ENCODE measurements around the gene MYL1.

MYL1 gene

DNA sequence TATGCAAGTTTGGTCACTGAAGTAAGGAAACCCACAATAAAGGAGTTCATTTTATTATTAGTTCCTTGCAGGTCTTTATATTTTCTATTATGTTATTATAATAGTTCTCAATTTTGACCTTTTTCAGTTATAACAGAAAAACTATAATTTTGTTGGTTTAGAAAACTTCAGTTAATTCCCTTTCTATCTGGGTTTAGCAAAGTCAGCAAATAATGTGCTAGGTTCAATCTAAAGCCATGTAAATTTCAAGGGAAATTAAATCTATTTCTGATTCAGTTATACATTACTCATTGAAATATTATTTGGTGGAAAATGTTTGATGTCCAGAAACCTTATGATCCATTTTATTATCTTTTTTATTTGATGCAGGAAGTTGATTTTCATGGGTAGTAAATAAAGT lies 43.7 kb downstream of the MYL1 start:
- TF ChIP-seq, protein P1, sequence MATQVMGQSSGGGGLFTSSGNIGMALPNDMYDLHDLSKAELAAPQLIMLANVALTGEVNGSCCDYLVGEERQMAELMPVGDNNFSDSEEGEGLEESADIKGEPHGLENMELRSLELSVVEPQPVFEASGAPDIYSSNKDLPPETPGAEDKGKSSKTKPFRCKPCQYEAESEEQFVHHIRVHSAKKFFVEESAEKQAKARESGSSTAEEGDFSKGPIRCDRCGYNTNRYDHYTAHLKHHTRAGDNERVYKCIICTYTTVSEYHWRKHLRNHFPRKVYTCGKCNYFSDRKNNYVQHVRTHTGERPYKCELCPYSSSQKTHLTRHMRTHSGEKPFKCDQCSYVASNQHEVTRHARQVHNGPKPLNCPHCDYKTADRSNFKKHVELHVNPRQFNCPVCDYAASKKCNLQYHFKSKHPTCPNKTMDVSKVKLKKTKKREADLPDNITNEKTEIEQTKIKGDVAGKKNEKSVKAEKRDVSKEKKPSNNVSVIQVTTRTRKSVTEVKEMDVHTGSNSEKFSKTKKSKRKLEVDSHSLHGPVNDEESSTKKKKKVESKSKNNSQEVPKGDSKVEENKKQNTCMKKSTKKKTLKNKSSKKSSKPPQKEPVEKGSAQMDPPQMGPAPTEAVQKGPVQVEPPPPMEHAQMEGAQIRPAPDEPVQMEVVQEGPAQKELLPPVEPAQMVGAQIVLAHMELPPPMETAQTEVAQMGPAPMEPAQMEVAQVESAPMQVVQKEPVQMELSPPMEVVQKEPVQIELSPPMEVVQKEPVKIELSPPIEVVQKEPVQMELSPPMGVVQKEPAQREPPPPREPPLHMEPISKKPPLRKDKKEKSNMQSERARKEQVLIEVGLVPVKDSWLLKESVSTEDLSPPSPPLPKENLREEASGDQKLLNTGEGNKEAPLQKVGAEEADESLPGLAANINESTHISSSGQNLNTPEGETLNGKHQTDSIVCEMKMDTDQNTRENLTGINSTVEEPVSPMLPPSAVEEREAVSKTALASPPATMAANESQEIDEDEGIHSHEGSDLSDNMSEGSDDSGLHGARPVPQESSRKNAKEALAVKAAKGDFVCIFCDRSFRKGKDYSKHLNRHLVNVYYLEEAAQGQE (IDR thresholded peaks at IDR 0.05; ENCODE audit: insufficient read depth in 1 of 2, low read depth in 2 of 2, low read length in 2 of 2) = no peak
- no peak for TF ChIP-seq TAF1 (IDR thresholded peaks at IDR 0.05; ENCODE audit: borderline replicate concordance, insufficient read depth, low read length)
- no peak for TF ChIP-seq FOXP2 (optimal IDR thresholded peaks at IDR 0.05; ENCODE audit: borderline replicate concordance, extremely low read depth, extremely low read length, insufficient read depth)
- TF ChIP-seq POLR2AphosphoS5 (IDR thresholded peaks at IDR 0.05; ENCODE audit: low read depth, low read length) = no peak
- TF ChIP-seq SIN3A (IDR thresholded peaks at IDR 0.05; ENCODE audit: borderline replicate concordance, insufficient read depth, low read length) = no peak

DNA sequence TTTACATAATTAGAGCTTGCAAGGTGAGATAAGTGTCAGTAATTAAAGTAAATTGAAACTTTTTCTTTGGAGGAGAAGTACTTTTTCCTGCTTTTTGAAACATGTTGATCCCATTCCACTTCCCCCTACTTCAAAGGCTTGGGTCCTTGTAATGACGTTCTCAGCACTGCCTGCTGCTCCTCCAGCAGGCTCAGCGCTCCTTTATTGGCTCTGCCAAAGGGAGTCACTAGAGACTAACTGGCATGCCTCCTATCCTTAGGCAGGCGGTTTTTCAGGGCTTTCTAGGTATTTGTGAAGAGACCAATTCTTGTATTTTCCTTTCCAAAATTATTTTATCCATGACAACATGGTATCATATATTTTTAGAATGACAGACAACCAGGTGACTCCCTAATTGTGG lies 45.8 kb downstream of the MYL1 start:
- TF ChIP-seq, protein P1 (IDR thresholded peaks at IDR 0.05; ENCODE audit: insufficient read depth in 1 of 2, low read depth in 2 of 2, low read length in 2 of 2) = no peak
- no peak for TF ChIP-seq SIN3A (IDR thresholded peaks at IDR 0.05; ENCODE audit: borderline replicate concordance, insufficient read depth, low read length)
- no peak for TF ChIP-seq FOXP2 (optimal IDR thresholded peaks at IDR 0.05; ENCODE audit: borderline replicate concordance, extremely low read depth, extremely low read length, insufficient read depth)
- TF ChIP-seq POLR2AphosphoS5 (IDR thresholded peaks at IDR 0.05; ENCODE audit: low read depth, low read length) = no peak
- TF ChIP-seq TAF1 (IDR thresholded peaks at IDR 0.05; ENCODE audit: borderline replicate concordance, insufficient read depth, low read length) = no peak

DNA sequence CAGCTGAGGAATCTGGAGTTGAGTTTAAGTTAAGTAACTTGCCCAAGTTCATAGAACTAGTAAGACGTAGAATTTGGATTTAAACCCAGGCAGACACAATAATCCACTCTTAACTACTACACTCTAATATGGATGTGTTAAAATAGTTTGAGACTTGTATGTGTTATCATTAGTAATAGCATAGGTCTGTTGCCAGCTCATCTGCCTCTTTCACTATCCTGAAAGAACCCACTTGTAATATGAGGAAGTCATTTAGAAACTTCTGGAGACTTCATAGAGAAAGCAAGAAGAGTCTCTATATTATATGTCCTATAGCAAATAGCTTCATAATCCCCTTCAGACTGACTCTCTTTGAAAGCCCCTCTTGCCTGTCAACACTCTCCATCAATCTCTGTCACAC lies 46.7 kb downstream of the MYL1 start:
- TF ChIP-seq POLR2AphosphoS5 (IDR thresholded peaks at IDR 0.05; ENCODE audit: low read depth, low read length) (no peak), FOXP2 (optimal IDR thresholded peaks at IDR 0.05; ENCODE audit: borderline replicate concordance, extremely low read depth, extremely low read length, insufficient read depth) (no peak), TAF1 (IDR thresholded peaks at IDR 0.05; ENCODE audit: borderline replicate concordance, insufficient read depth, low read length) (no peak)
- TF ChIP-seq, protein P1 (IDR thresholded peaks at IDR 0.05; ENCODE audit: insufficient read depth in 1 of 2, low read depth in 2 of 2, low read length in 2 of 2) = no peak

DNA sequence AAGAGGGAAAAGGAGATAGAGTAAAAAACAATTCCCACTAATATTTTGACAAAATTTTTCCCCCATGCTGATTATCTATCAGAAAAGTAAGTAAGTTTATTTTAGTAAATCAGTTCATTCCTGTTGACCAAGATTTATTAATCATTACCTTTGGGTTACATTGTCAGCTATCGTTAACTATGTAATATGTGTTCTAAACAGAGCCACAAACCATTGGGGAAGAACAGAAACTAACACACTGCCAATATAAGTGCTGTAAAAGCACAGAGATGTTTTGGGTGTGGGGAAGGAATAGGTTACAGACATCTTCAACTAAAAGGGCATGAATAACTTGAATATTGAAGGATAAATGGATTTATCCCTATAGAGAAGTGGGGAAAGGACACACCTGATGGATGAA lies 47.3 kb downstream of the MYL1 start:
- TF ChIP-seq, protein P1 (IDR thresholded peaks at IDR 0.05; ENCODE audit: insufficient read depth in 1 of 2, low read depth in 2 of 2, low read length in 2 of 2) = no peak
- TF ChIP-seq FOXP2 (optimal IDR thresholded peaks at IDR 0.05; ENCODE audit: borderline replicate concordance, extremely low read depth, extremely low read length, insufficient read depth) (no peak), POLR2AphosphoS5 (IDR thresholded peaks at IDR 0.05; ENCODE audit: low read depth, low read length) (no peak), TAF1 (IDR thresholded peaks at IDR 0.05; ENCODE audit: borderline replicate concordance, insufficient read depth, low read length) (no peak), SIN3A (IDR thresholded peaks at IDR 0.05; ENCODE audit: borderline replicate concordance, insufficient read depth, low read length) (no peak)

DNA sequence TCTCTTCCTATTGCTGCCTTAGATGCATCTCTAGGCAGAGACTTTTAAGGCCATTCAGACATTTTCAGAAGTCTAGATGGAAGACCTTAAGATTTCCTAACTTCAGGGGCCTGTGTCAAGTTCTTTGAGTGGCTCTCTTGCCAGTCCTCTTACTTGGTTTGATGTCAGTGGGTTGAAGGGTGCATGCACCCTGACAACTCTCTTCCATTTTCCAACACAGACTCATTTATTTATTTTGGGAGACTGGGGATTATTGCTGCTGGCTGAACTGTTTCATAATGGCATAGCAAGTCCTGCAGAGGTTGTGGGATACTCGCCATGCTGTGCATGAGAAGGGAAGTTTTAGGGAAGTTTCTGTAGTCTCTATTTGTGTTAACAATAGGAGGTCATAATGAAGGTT lies 50.7 kb downstream of the MYL1 start:
- TF ChIP-seq TAF1 (IDR thresholded peaks at IDR 0.05; ENCODE audit: borderline replicate concordance, insufficient read depth, low read length) (no peak), POLR2AphosphoS5 (IDR thresholded peaks at IDR 0.05; ENCODE audit: low read depth, low read length) (no peak)

Data from PFSK-1 (cell line).